Measurements from ENCODE around the gene VEGFC.
A peak's percentile ranks its signal among the peaks of the same experiment; 100 is the strongest.

The VEGFC gene

DNA sequence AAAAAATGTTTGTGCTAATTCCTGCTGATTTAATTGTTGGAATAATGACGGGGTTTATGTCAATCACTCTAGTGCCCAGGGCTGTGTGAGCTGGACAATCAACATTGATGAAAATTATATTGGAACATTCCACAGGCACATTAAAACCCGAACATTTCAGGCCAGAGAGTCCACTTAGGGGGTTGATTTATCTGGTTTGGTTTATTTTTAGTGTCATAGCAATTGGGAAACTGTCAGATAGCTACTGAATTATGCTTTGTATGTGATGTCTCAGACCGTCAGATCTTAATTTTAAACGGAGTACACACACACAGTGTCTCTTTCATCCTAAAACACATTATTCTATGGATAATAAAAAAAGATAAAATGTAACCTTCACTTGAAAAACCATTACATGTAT, 51.5 kb downstream of the VEGFC start:
- no peak overlapping the region for H3K9ac ChIP-seq (ENCODE audit: low read length)
- H3K9me3 ChIP-seq (ENCODE audit: control insufficient read depth, low read length) = no peaks in the 10 kb centered on the region
- H3K4me3 ChIP-seq (ENCODE audit: low read length) = no peak overlapping the region
- peaks cover 19% of the 10 kb centered on the region for H3K4me1 ChIP-seq (ENCODE audit: control insufficient read depth, insufficient read depth, low read length)
- DNase-seq (ENCODE audit: low read depth) = no peak
- H3K36me3 ChIP-seq (ENCODE audit: control insufficient read depth, insufficient read depth, low read length, severe bottlenecking) = no peaks in the 10 kb centered on the region
- H3K27me3 ChIP-seq (replicated peaks; ENCODE audit: control insufficient read depth, insufficient read depth, low read length) = no peaks in the 10 kb centered on the region

DNA sequence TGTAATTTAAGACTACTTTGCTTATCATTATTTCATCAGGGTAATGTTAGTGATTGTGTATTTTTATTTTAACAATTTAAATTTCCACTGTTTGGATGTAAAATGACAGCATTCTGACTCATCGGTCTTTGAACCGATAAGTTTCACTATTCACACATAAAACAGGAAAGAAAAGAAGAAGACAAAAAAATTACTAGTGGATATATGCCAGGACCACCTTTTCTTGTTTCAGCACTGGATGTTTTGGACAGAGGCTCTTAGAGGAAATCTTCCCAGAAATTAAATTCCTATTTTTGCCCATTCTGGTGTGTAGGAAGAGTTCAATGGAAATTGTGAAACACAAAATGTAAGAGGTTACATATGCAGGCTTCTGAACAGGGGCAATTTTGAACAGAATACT, 57.4 kb downstream of the VEGFC start:
- Histone ChIP-seq H3K27me3 (replicated peaks; ENCODE audit: control insufficient read depth, insufficient read depth, low read length) (no peaks in the 10 kb centered on the region), H3K4me1 (ENCODE audit: control insufficient read depth, insufficient read depth, low read length) (peaks cover 12% of the 10 kb centered on the region), H3K4me3 (ENCODE audit: low read length) (no peak overlapping the region), H3K9ac (ENCODE audit: low read length) (no peak overlapping the region), H3K36me3 (ENCODE audit: control insufficient read depth, insufficient read depth, low read length, severe bottlenecking) (no peaks in the 10 kb centered on the region), H3K9me3 (ENCODE audit: control insufficient read depth, low read length) (no peaks in the 10 kb centered on the region)
- peak; percentile 47 for DNase-seq (ENCODE audit: low read depth)

DNA sequence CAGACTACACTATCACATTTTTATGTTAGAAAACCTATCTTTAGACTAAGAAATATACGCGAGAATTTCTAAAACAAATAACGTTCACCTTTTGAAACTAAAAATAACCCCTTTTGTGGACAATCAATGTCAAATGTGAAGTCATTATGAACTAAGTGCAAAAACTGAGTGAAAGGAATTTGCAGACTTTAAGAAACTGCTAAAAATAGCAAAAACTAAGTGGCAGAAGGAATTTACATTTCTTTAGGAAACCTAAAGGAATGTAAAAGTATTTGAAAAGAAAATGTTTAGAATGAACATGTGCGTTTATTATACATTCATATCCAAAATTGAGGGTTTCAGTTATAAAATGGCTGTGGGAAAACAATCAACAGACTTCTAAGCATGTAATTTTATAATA, 58.3 kb downstream of the VEGFC start:
- H3K36me3 ChIP-seq (ENCODE audit: control insufficient read depth, insufficient read depth, low read length, severe bottlenecking) = no peaks in the 10 kb centered on the region
- no peaks in the 10 kb centered on the region for H3K27me3 ChIP-seq (replicated peaks; ENCODE audit: control insufficient read depth, insufficient read depth, low read length)
- H3K4me1 ChIP-seq (ENCODE audit: control insufficient read depth, insufficient read depth, low read length) = peaks cover 18% of the 10 kb centered on the region
- DNase-seq (ENCODE audit: low read depth) = no peak
- no peak overlapping the region for H3K4me3 ChIP-seq (ENCODE audit: low read length)
- no peaks in the 10 kb centered on the region for H3K9me3 ChIP-seq (ENCODE audit: control insufficient read depth, low read length)
- H3K9ac ChIP-seq (ENCODE audit: low read length) = no peak overlapping the region

DNA sequence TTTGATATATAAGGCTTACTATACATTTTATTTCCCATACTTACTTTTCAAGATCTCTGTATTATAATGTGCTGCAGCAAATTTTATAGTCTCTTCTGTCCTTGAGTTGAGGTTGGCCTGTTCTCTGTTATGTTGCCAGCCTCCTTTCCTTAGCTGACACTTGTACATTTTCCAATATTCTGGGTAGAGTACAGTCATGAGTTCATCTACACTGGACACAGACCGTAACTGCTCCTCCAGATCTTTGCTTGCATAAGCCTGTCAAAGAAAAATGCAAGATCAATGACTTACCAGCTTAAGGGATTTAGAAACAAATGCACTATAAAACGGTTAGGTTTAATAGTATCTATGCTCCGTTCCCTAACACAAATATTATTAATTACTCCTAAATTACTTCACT, 63.2 kb downstream of the VEGFC start:
- Histone ChIP-seq H3K4me1 (ENCODE audit: control insufficient read depth, insufficient read depth, low read length) (peaks cover 37% of the 10 kb centered on the region), H3K36me3 (ENCODE audit: control insufficient read depth, insufficient read depth, low read length, severe bottlenecking) (no peaks in the 10 kb centered on the region), H3K9me3 (ENCODE audit: control insufficient read depth, low read length) (no peaks in the 10 kb centered on the region), H3K4me3 (ENCODE audit: low read length) (no peak overlapping the region), H3K27me3 (replicated peaks; ENCODE audit: control insufficient read depth, insufficient read depth, low read length) (no peaks in the 10 kb centered on the region), H3K9ac (ENCODE audit: low read length) (no peak overlapping the region)
- DNase-seq (ENCODE audit: low read depth) = no peak

DNA sequence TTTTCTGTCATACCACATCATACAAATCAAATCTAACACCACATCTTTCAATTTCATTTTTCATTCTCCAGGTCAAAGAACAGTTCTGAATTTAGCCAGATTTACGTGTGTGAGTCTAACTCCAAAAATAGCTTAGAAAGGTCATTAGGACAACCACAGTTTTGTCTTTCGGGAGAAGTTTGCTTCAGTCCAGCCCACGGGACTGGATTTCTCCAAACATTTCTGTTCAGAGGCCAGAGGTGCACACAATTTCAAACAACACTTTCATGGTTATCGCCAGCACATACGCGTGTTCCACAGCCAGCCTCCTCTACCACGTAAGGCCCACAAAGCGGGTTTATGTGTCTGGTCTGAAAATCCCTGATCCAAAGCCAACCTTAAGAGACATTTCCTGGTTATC, 65.9 kb downstream of the VEGFC start:
- peak overlapping the region; percentile 73 for H3K4me3 ChIP-seq (ENCODE audit: low read length)
- H3K9me3 ChIP-seq (ENCODE audit: control insufficient read depth, low read length) = no peaks in the 10 kb centered on the region
- H3K9ac ChIP-seq (ENCODE audit: low read length) = peak overlapping the region; percentile 56
- no peaks in the 10 kb centered on the region for H3K27me3 ChIP-seq (replicated peaks; ENCODE audit: control insufficient read depth, insufficient read depth, low read length)
- peaks cover 41% of the 10 kb centered on the region for H3K4me1 ChIP-seq (ENCODE audit: control insufficient read depth, insufficient read depth, low read length)
- no peaks in the 10 kb centered on the region for H3K36me3 ChIP-seq (ENCODE audit: control insufficient read depth, insufficient read depth, low read length, severe bottlenecking)
- DNase-seq (ENCODE audit: low read depth) = no peak

DNA sequence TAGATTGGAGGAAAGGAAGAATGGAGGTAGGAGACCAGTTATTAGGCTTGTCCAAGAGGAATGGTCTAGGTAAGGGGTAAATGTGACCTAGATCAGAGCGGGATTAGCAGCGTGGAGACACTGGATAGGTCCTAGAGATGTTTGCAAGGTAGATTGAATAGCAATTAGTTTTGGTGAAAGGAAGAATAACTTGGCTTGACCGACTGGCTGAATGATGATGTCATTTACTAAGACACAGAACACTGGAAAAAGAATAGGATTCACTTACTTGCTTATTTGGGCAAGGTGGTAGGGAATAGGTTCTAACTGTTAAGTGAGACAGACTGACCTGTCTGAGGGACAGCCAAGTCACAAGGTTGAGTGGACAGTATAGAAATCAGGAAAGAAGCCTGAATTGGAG, 71.3 kb downstream of the VEGFC start:
- H3K9me3 ChIP-seq (ENCODE audit: control insufficient read depth, low read length) = no peaks in the 10 kb centered on the region

DNA sequence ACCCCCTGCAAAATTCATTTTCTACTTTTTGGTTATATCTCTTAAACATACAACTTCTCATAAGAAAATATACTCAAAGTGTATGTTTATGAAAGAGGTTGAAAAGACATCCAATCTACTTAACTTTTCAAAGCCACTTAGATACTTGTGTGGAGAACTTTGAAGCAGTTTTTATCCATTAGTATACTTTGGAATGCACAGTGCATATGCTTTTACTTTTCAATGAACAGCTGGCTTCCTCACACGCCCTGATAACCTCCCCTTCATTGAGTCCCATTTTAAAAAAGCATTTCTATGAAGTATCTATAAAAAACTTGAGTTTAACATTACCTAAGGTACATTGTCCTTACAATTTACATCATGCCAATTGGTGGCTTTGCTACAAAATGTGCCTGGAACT, 73.8 kb downstream of the VEGFC start:
- Histone ChIP-seq H3K9me3 (ENCODE audit: control insufficient read depth, low read length) (no peaks in the 10 kb centered on the region), H3K9ac (ENCODE audit: low read length) (no peak overlapping the region), H3K4me1 (ENCODE audit: control insufficient read depth, insufficient read depth, low read length) (no peaks in the 10 kb centered on the region), H3K36me3 (ENCODE audit: control insufficient read depth, insufficient read depth, low read length, severe bottlenecking) (no peaks in the 10 kb centered on the region), H3K4me3 (ENCODE audit: low read length) (no peak overlapping the region), H3K27me3 (replicated peaks; ENCODE audit: control insufficient read depth, insufficient read depth, low read length) (no peaks in the 10 kb centered on the region)
- no peak for DNase-seq (ENCODE audit: low read depth)

More for the DNA sequence above, 71.3 kb downstream of the VEGFC start:
- no peak for DNase-seq (ENCODE audit: low read depth)
- Histone ChIP-seq H3K4me3 (ENCODE audit: low read length) (no peak overlapping the region), H3K4me1 (ENCODE audit: control insufficient read depth, insufficient read depth, low read length) (peaks cover 12% of the 10 kb centered on the region), H3K36me3 (ENCODE audit: control insufficient read depth, insufficient read depth, low read length, severe bottlenecking) (no peaks in the 10 kb centered on the region), H3K27me3 (replicated peaks; ENCODE audit: control insufficient read depth, insufficient read depth, low read length) (no peaks in the 10 kb centered on the region), H3K9ac (ENCODE audit: low read length) (no peak overlapping the region)

DNA sequence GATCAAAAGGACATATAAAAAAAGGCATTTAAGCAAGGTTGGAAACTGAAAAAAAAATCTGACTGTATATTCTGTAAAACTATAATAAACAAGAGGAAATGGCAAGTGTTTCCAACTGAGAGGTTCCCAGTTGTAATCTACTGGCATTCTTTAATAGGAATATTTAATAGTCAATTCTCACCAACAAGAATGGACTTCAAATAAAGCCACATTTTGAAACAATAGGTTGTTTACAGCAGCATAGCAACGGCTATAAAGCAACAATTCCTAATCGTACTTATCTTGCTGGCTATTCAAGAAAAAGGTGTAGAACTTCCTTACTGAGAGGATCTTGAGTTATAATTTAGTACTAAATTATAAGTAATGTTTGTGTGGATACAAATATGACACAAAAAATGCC, 75.5 kb downstream of the VEGFC start:
- Histone ChIP-seq H3K27me3 (replicated peaks; ENCODE audit: control insufficient read depth, insufficient read depth, low read length) (no peaks in the 10 kb centered on the region), H3K36me3 (ENCODE audit: control insufficient read depth, insufficient read depth, low read length, severe bottlenecking) (no peaks in the 10 kb centered on the region), H3K9me3 (ENCODE audit: control insufficient read depth, low read length) (no peaks in the 10 kb centered on the region), H3K4me1 (ENCODE audit: control insufficient read depth, insufficient read depth, low read length) (no peaks in the 10 kb centered on the region), H3K4me3 (ENCODE audit: low read length) (no peak overlapping the region), H3K9ac (ENCODE audit: low read length) (no peak overlapping the region)
- DNase-seq (ENCODE audit: low read depth) = no peak

DNA sequence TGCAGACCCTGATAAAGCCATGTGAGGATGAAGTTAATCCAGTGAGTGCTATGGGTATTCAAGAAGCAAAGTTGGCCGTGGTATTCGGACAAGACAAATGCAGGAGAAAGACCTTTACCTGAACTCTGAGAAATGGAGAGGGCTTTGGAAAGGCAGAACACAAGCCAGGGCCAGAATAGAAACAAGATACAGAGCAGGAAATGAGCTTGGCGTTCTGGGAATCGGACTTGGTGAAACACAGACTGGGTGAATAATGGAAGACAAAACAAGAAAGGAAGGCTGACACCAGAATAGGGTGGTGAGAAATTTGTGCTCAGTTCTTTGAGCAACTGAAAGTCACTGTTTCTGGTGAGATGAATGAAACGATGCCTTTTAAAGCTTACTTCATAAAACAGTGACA, 83.3 kb downstream of the VEGFC start:
- Histone ChIP-seq H3K9me3 (ENCODE audit: control insufficient read depth, low read length) (no peaks in the 10 kb centered on the region), H3K9ac (ENCODE audit: low read length) (no peak overlapping the region), H3K4me1 (ENCODE audit: control insufficient read depth, insufficient read depth, low read length) (no peaks in the 10 kb centered on the region), H3K27me3 (replicated peaks; ENCODE audit: control insufficient read depth, insufficient read depth, low read length) (no peaks in the 10 kb centered on the region), H3K4me3 (ENCODE audit: low read length) (no peak overlapping the region), H3K36me3 (ENCODE audit: control insufficient read depth, insufficient read depth, low read length, severe bottlenecking) (peaks cover 7% of the 10 kb centered on the region)
- DNase-seq (ENCODE audit: low read depth) = no peak

DNA sequence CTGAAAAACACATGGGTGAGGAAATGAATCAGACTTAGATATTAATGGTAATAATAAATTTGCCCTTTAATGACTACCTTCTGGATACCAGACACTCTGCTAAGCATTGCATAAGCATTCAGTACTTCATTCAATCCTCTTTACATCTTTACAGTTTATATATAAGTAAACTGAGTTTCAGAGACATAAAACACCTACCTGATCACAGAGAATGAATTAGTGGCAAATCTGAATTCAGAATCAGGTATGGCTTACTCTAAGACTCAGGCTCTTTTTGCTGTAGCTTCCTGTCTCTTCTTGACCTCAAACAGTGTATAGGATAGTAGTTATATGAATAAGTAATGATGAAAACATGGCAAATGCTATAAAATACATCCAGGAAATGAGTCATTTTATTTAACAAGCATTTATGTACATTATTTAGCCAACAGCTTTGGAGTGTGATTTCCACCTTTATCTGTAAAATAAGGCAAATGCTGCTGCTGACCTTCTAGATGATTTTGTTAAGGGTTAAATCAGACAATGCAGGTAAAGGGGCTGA, 83.9 kb downstream of the VEGFC start:
- H3K9me3 ChIP-seq (ENCODE audit: control insufficient read depth, low read length) = no peaks in the 10 kb centered on the region
- H3K4me3 ChIP-seq (ENCODE audit: low read length) = no peak overlapping the region
- DNase-seq (ENCODE audit: low read depth) = no peak
- H3K36me3 ChIP-seq (ENCODE audit: control insufficient read depth, insufficient read depth, low read length, severe bottlenecking) = peaks cover 7% of the 10 kb centered on the region
- no peaks in the 10 kb centered on the region for H3K4me1 ChIP-seq (ENCODE audit: control insufficient read depth, insufficient read depth, low read length)
- no peaks in the 10 kb centered on the region for H3K27me3 ChIP-seq (replicated peaks; ENCODE audit: control insufficient read depth, insufficient read depth, low read length)
- H3K9ac ChIP-seq (ENCODE audit: low read length) = no peak overlapping the region

DNA sequence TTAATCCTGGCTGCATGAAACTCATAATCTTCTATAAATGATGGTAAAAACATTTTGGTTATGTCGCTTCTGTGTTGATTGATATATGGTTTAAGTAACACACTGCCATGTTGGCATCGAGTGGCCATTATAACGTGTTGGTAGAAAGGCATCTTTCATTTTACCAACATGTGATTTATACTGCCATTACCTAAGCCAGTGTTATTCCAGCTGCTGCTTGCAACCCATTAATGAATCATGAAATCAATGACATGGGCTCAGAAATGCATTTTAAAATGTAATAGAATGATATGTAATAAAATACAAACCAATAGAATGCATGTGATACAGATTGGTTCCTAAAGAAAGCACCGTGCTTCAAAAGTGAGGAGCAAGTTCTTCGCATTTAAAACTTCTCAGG, 102.0 kb downstream of the VEGFC start:
- Histone ChIP-seq H3K36me3 (ENCODE audit: control insufficient read depth, insufficient read depth, low read length, severe bottlenecking) (peaks cover 16% of the 10 kb centered on the region), H3K4me1 (ENCODE audit: control insufficient read depth, insufficient read depth, low read length) (no peaks in the 10 kb centered on the region), H3K27me3 (replicated peaks; ENCODE audit: control insufficient read depth, insufficient read depth, low read length) (no peaks in the 10 kb centered on the region), H3K4me3 (ENCODE audit: low read length) (no peak overlapping the region), H3K9me3 (ENCODE audit: control insufficient read depth, low read length) (no peaks in the 10 kb centered on the region), H3K9ac (ENCODE audit: low read length) (no peak overlapping the region)
- DNase-seq (ENCODE audit: low read depth) = no peak

DNA sequence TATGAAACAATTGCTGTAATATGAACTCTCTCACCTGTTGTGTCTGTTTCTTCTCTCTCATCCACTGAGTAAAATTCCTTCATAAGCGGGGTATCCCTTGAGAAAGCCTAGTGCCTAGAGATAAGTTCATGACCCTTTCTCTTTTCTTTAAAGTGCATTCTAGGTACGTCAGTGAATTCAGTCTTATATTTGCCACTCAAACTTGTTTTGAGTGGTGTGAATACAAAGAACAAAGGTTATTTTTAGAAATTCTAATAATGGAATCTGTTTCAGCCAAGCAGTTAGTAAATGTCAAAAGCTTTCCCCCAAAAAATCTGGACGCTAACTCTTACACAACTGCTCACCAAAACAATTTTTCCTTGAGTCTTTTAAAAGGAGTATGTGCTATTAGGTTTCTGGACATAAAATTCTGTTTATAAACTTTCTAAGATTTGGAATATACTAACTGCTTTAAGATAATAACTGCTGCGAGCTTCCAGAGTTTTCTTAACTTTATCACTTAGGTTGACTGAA, 112.0 kb downstream of the VEGFC start:
- Histone ChIP-seq H3K9me3 (ENCODE audit: control insufficient read depth, low read length) (no peaks in the 10 kb centered on the region), H3K4me1 (ENCODE audit: control insufficient read depth, insufficient read depth, low read length) (peaks cover 38% of the 10 kb centered on the region), H3K36me3 (ENCODE audit: control insufficient read depth, insufficient read depth, low read length, severe bottlenecking) (peaks cover 5% of the 10 kb centered on the region), H3K27me3 (replicated peaks; ENCODE audit: control insufficient read depth, insufficient read depth, low read length) (no peaks in the 10 kb centered on the region), H3K9ac (ENCODE audit: low read length) (no peak overlapping the region), H3K4me3 (ENCODE audit: low read length) (peak overlapping the region; percentile 42)
- DNase-seq (ENCODE audit: low read depth) = no peak
